IPS-11a (cell line): ENCODE results near the gene GALNT11.

Source experiments
- H3K4me3 ChIP-seq: one replicate; pipeline ENCODE4 v1.5.1; 2013; ENCODE audit warnings: low read depth, low read length, control low read depth

The GALNT11 gene

GRCh38 chr7:152144557-152145245 lies 119.2 kb downstream of the GALNT11 start:
- no peak overlapping the region for H3K4me3 ChIP-seq

DNA sequence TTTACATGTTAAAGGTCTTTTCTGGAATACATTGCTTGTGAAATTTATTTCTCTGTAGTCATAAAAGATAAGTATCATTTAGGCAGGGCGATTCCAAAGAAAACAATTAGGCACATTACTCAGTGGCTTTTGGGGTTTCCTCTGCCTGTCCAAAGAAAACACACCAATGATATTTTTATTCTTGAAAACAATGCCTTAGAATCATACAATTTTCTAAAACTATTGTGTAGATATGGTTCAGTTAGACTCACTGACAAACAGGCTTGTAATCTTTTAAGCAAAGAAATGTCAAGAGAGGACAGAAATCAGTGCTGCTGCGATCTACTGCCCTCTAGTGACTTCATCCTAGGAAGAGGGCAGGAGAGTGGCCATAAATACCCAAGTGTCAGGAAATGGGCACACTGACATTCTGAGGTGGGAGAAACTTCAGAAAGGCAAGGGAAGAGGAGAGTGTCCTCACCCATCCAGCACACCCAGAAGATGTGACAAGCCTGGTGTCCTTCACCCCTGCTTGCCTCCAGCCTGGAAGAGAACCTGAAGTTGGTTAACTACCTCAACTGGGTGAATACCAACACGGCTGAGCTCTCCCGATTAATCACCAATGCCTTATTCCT lies 120.5 kb downstream of the GALNT11 start:
- H3K4me3 ChIP-seq = no peak overlapping the region

DNA sequence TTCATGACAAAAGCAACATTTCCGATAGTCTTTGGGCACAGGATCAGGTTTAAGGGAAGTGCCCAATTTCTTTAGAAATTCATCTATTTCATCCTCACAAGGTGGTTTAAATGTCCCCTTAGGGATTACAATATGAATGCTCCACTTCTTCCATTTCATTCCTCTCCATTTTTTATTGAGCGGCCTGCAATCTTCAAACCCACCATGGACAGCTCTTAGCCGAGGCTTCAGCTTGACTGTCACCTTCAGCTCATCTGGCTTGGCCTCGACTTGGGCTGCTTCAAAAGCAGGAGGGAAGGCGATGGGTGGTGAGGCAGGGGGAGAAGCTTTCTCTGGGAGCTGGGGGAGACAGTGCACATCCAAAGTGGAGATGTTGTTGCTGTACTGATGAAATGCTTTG lies 123.2 kb downstream of the GALNT11 start:
- H3K4me3 ChIP-seq = no peak overlapping the region

GRCh38 chr7:152149363-152149762 lies 123.9 kb downstream of the GALNT11 start:
- H3K4me3 ChIP-seq = no peak overlapping the region

GRCh38 chr7:152152267-152152666 lies 126.8 kb downstream of the GALNT11 start:
- H3K4me3 ChIP-seq = no peak overlapping the region

DNA sequence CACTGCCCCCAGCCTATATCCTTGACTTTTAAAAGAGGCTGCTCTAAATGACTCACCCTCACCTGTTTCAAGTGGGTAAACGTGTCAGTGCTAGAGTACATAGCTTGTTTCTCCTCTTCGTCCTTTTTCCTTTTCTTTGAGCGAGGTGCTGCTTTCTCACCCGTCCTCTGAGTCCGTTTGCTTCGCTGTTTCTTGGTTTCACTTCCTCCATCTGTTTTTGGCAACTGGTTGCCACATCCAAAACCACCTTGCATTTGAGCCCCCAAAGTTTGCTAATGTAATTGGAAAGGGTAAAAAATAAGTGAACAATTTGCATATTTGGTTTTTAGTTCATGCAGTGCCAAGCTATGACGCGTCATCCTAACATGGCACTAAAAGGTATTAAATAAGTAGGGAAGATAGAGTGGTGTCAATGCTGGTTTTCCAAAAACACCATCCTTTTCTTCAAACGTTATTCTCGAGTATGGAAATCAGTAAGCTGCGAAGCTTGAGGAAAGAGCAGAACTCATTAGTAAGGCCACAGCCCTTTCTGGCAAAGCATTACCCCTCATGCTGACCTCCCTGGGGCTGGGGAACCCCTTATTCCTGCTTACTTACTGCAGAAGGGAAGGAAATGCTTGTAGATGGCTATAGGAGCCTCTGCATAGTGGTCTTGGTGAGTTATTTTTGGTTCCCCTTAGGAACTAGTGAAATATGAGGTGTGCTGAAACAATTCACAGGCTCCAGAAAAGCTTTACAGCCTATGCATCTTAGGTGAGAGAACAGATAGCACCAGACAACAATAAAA lies 133.5 kb downstream of the GALNT11 start:
- H3K4me3 ChIP-seq = no peak overlapping the region

DNA sequence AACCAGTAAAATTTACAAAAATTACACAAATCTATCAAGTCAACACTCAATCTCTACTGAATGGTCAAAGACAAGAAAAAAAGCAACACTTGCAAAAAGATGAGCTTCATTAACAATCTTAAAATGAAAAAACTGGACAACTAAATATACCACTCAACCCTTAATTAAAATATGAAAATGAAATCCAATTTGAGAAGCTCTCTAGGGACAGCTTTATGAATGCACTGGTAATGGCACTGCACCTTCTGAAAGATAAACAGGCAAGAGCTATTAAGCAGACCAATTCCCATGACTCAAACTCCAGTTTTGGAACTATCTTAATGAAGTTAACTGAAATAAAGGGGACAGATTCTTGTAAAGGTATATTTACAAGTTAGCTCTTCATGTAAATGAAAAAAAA lies 135.7 kb downstream of the GALNT11 start:
- H3K4me3 ChIP-seq = no peak overlapping the region

DNA sequence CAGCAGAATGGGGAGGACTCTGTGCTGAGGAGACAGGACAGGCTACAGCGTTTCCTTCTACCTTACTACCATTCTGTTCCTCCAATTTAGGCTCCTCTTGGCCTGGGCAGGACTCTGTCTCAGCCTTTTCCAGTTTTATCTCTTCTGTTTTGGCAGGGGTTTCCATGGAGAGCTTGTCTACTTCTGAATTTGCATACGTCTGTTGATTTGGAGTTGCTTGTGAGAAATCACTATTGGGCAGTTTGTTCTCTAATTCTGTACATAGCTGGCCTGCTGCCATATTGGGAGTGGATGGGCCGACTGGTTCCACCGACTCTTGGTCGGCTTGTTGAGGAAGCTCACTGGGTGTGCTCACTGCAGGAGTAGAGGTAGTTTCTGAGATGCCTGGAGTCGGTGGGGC lies 136.8 kb downstream of the GALNT11 start:
- H3K4me3 ChIP-seq = no peak overlapping the region
